OCI-LY1 (cell line): ENCODE data around the gene NKX6-1.

ENCODE experiments used
- H2AFZ ChIP-seq: fragments of 200-600 bp; sonication (generic), shearing (Covaris generic); 2 replicates; pipeline ENCODE4 v1.6.0; 2014; ENCODE audit warnings: antibody characterized with exemption, mild to moderate bottlenecking, low read length
- H3F3A ChIP-seq: fragments of 200-600 bp; sonication (generic), shearing (Covaris generic); 2 replicates; pipeline ENCODE4 v1.6.0; 2014; ENCODE audit warnings: mild to moderate bottlenecking, antibody characterized with exemption, low read length, moderate library complexity; ENCODE audit not compliant: insufficient read depth
- H3K27ac ChIP-seq: fragments of 200-600 bp; sonication (generic); 2 replicates; pipeline ENCODE4 v1.5.1; 2014; ENCODE audit warnings: low read length, mixed run types, mild to moderate bottlenecking, low read depth; ENCODE audit not compliant: poor library complexity, severe bottlenecking
- H3K27me3 ChIP-seq: fragments of 200-600 bp; sonication (generic); 2 replicates; pipeline ENCODE4 v1.6.0; 2014; ENCODE audit warnings: antibody characterized with exemption, mild to moderate bottlenecking, low read length, moderate library complexity; ENCODE audit not compliant: insufficient read depth
- H3K36me3 ChIP-seq: fragments of 200-600 bp; sonication (generic); 2 replicates; pipeline ENCODE4 v1.6.1; 2014; ENCODE audit warnings: mild to moderate bottlenecking, antibody characterized with exemption, low read length, moderate library complexity, mixed read lengths; ENCODE audit not compliant: insufficient read depth
- H3K4me1 ChIP-seq: fragments of 200-600 bp; sonication (generic); 2 replicates; pipeline ENCODE4 v1.5.1; 2014; ENCODE audit warnings: mild to moderate bottlenecking, low read length, moderate library complexity; ENCODE audit not compliant: insufficient read depth, severe bottlenecking
- H3K4me2 ChIP-seq: fragments of 200-600 bp; sonication (generic), shearing (Covaris generic); 2 replicates; pipeline ENCODE4 v1.6.1; 2014; ENCODE audit warnings: low read length
- H3K4me3 ChIP-seq: fragments of 200-600 bp; sonication (generic); 2 replicates; pipeline ENCODE4 v1.5.1; 2014; ENCODE audit warnings: low read length, low read depth, mild to moderate bottlenecking, mixed read lengths; ENCODE audit not compliant: poor library complexity, severe bottlenecking
- H3K79me2 ChIP-seq: fragments of 200-600 bp; shearing (Covaris generic); 2 replicates; pipeline ENCODE4 v1.6.1; 2016; ENCODE audit warnings: mixed run types, low read length, mixed read lengths; ENCODE audit not compliant: insufficient read depth
- H3K9ac ChIP-seq: fragments of 200-600 bp; sonication (generic), shearing (Covaris generic); 2 replicates; pipeline ENCODE4 v1.6.1; 2014; ENCODE audit warnings: mild to moderate bottlenecking, low read length, mixed read lengths
- H3K9me2 ChIP-seq: fragments of 200-600 bp; sonication (generic), shearing (Covaris generic); 2 replicates; pipeline ENCODE4 v1.6.1; 2014; ENCODE audit warnings: low read depth, mild to moderate bottlenecking, low read length, mixed read lengths
- H3K9me3 ChIP-seq: fragments of 200-600 bp; shearing (Covaris generic); 2 replicates; pipeline ENCODE4 v1.6.1; 2014; ENCODE audit warnings: low read length, mixed read lengths
- H4K20me1 ChIP-seq: fragments of 200-600 bp; sonication (generic), shearing (Covaris generic); 2 replicates; pipeline ENCODE4 v1.6.0; 2016; ENCODE audit warnings: mild to moderate bottlenecking, low read length; ENCODE audit not compliant: insufficient read depth
- EZH2 ChIP-seq: fragments of 200-600 bp; sonication (generic), shearing (Covaris generic); IDR thresholded peaks from 2 replicates; pipeline ENCODE4 v1.8.0; 2017; ENCODE audit warnings: borderline replicate concordance, mixed run types, mild to moderate bottlenecking, antibody characterized with exemption, low read length, moderate library complexity, mixed read lengths
- TF ChIP-seq, protein P1 (sequence below): fragments of 200-600 bp; sonication (generic), shearing (Covaris generic); IDR thresholded peaks from 2 replicates; pipeline ENCODE4 v1.5.1; 2017; ENCODE audit warnings: mild to moderate bottlenecking, antibody characterized with exemption, low read length, moderate library complexity, mixed read lengths

The NKX6-1 gene

DNA sequence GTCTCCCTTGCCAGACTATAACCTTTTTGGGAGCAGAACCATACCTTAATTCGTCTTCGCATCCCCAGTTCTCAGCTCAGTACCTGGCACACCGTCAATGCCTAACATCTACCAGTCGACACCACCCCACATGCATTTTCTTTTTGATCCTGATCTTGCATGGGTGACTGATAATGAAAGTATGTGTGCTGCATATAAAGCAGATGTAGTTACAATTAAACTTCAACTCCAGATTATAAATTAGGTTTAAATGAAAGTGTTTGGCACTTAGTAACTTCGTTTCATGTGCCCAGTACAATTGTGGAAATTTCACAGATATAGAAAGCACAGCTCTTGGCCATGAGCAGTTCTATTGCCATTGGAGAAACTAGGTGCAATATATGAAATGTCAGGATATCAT, 8.8 kb upstream of the NKX6-1 start:
- Histone ChIP-seq H3K36me3 (no peaks in the 10 kb centered on the region), H3F3A (no peaks in the 10 kb centered on the region)

DNA sequence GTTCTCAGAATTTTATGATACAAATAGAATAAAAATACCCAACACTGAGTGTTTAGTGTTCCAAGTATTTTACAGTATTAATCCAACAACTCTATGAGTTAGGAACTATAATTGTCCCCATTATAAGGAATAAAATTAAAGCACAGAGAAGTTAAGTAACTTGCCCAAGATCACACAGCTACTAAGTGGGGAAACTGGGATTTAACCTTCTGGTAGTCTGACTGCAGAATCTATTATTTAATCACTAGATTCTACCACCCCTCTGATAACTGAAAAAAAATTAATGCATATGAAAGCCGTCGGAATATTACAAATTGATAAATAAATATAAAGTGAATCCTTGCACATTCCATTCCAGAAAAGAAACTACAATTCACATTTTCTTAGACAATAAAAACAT, 5.7 kb upstream of the NKX6-1 start:
- no peaks in the 10 kb centered on the region for H3K9me3 ChIP-seq
- no peak overlapping the region for H3K9ac ChIP-seq
- H4K20me1 ChIP-seq: no peaks in the 10 kb centered on the region
- no peaks in the 10 kb centered on the region for H3K9me2 ChIP-seq
- H3K27ac ChIP-seq: no peak overlapping the region
- no peaks in the 10 kb centered on the region for H3K36me3 ChIP-seq
- no peak overlapping the region for H3K4me2 ChIP-seq
- no peak overlapping the region for H3K4me3 ChIP-seq
- no peaks in the 10 kb centered on the region for H3K4me1 ChIP-seq
- no peaks in the 10 kb centered on the region for H3K27me3 ChIP-seq
- no peak overlapping the region for H2AFZ ChIP-seq
- H3F3A ChIP-seq: no peaks in the 10 kb centered on the region
- no peaks in the 10 kb centered on the region for H3K79me2 ChIP-seq
- no peak for TF ChIP-seq EZH2
- TF ChIP-seq, protein P1, sequence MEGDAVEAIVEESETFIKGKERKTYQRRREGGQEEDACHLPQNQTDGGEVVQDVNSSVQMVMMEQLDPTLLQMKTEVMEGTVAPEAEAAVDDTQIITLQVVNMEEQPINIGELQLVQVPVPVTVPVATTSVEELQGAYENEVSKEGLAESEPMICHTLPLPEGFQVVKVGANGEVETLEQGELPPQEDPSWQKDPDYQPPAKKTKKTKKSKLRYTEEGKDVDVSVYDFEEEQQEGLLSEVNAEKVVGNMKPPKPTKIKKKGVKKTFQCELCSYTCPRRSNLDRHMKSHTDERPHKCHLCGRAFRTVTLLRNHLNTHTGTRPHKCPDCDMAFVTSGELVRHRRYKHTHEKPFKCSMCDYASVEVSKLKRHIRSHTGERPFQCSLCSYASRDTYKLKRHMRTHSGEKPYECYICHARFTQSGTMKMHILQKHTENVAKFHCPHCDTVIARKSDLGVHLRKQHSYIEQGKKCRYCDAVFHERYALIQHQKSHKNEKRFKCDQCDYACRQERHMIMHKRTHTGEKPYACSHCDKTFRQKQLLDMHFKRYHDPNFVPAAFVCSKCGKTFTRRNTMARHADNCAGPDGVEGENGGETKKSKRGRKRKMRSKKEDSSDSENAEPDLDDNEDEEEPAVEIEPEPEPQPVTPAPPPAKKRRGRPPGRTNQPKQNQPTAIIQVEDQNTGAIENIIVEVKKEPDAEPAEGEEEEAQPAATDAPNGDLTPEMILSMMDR: no peak

More for the DNA sequence above, 8.8 kb upstream of the NKX6-1 start:
- TF ChIP-seq, protein P1: no peak
- no peak for TF ChIP-seq EZH2
- Histone ChIP-seq H3K9me3 (no peaks in the 10 kb centered on the region), H3K79me2 (no peaks in the 10 kb centered on the region), H2AFZ (no peak overlapping the region), H3K27me3 (no peaks in the 10 kb centered on the region), H4K20me1 (no peaks in the 10 kb centered on the region), H3K9ac (no peak overlapping the region), H3K27ac (no peak overlapping the region), H3K4me2 (no peak overlapping the region), H3K4me1 (no peaks in the 10 kb centered on the region), H3K9me2 (no peaks in the 10 kb centered on the region), H3K4me3 (no peak overlapping the region)

DNA sequence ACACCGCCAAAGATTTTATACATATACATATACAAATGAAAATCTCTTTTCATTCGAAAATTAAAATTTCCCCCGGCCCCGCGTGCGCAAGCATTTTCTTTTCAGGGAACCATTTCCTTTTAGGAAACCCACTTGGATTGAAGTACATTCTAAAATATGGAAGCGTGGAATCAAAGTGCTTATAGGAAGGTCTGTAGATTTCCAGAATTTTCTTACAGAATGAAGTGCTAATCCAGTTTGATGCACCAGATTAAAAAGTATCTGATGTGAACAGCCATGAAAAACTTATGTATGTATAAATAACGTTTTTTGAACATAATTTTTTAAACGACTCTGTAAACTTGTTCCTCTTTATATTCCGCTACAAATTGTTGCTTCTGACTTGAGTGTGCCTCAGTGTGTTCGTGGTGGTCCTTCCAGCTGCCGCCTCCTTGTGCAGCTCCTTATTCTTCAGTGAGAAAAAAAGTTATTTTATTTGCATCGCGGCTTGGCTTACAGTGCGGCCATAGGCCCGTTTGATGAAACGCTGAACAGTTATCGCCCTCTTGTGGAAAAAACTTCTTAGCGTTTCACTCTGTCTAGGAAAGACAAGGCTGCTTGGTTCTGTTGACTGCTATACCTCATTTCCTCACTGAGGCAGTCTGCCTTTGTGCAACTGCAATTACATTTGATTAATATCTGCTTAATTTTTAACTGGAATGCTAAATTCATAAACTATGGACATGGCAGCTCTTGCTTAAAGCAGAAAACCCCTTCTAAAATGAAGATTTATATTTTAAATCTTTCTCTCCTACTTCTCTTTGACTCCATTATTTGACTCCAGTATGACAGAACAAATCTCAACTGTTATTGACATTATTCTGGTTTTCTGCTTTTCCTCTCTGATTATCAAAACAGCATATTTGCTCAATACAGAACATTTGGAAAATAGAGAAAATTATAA, 4.7 kb upstream of the NKX6-1 start:
- H3F3A ChIP-seq: no peaks in the 10 kb centered on the region
- H3K4me3 ChIP-seq: no peak overlapping the region
- no peak overlapping the region for H3K4me2 ChIP-seq
- no peaks in the 10 kb centered on the region for H3K9me3 ChIP-seq
- H3K27ac ChIP-seq: no peak overlapping the region
- H3K9me2 ChIP-seq: no peaks in the 10 kb centered on the region
- no peaks in the 10 kb centered on the region for H3K79me2 ChIP-seq
- no peak overlapping the region for H2AFZ ChIP-seq
- no peaks in the 10 kb centered on the region for H4K20me1 ChIP-seq
- no peaks in the 10 kb centered on the region for H3K27me3 ChIP-seq
- no peak for TF ChIP-seq EZH2
- TF ChIP-seq, protein P1: peak; percentile 74
- no peak overlapping the region for H3K9ac ChIP-seq
- no peaks in the 10 kb centered on the region for H3K4me1 ChIP-seq
- H3K36me3 ChIP-seq: no peaks in the 10 kb centered on the region
